ENCODE measurements around the gene RGS17.
A peak's percentile ranks its signal among the peaks of the same experiment; 100 is the strongest.

The RGS17 gene

DNA sequence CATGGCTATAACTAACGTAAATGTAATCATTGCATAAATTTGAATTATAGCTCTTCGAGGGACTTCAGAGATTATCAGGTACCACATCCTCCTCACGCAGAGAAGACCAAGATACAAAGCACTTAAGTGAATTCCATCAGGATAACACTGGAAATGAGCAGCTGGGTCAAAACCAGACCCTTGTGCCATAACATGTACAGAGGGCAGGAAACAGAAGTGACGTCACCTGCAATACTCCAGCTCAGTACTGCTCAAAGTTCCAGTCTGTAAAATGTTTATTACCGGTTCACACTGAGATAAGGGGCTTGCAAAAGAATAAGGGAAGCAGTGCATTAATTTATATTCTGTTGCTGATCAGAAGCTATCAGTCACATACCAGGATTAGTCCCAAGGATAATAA lies 45.8 kb downstream of the RGS17 start:
- DNase-seq = no peak

- no peak for DNase-seq
These were observed 46.7 kb downstream of the RGS17 start for GRCh38 chr6:153084393-153084792.

GRCh38 chr6:153083869-153084268 lies 47.2 kb downstream of the RGS17 start:
- DNase-seq = no peak

DNA sequence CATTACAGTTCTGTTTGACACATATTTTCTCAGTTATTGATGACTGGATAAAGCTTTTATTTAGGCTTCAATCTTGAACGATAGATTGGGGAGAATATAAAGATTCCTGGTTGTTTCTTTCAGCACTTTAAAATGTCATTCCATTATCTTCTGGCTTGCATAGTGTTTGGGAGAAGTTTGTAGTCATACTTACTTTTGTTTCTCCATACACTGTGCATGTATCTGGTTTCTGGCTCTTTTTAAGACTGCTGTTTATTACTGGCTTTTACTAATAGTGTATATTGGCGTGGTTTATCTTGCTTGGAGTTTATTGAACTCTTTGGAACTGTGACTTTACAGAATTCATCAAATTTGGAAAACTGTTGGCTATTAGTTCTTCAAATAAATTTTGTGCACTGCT lies 49.2 kb downstream of the RGS17 start:
- no peak for DNase-seq

GRCh38 chr6:153076431-153076830 lies 54.7 kb downstream of the RGS17 start:
- DNase-seq = no peak

GRCh38 chr6:153074761-153075160 lies 56.3 kb downstream of the RGS17 start:
- no peak for DNase-seq

GRCh38 chr6:153073841-153074240 lies 57.2 kb downstream of the RGS17 start:
- no peak for DNase-seq

GRCh38 chr6:153070756-153071155 lies 60.3 kb downstream of the RGS17 start:
- no peak for DNase-seq

GRCh38 chr6:153069897-153070296 lies 61.2 kb downstream of the RGS17 start:
- DNase-seq = peak in 7 of 56 donors; percentile 1 to 38 (median 17)

- no peak for DNase-seq
These were observed 65.9 kb downstream of the RGS17 start for GRCh38 chr6:153065222-153065621.

- no peak for DNase-seq
These were observed 67.1 kb downstream of the RGS17 start for GRCh38 chr6:153063936-153064335.

DNA sequence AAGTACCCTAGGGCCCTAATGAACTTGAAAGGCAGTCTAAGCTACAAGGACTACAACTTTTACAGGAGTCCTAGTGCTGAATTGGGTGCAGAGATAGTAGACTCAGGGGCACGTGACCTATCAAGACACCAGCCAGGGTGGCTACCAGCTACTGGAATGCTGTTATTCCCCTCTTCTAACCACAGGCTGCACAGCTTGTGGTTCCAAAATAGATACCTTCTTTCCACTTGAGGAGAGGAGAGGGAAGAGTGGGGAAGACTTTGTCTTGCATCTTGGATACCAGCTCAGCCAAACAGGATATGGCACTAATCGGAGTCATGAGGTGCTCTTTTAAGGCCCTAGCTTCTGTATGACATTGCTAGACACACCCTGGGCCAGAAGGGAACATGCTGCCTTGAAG lies 68.6 kb downstream of the RGS17 start:
- no peak for DNase-seq

GRCh38 chr6:153059757-153060156 lies 71.3 kb downstream of the RGS17 start:
- no peak for DNase-seq

DNA sequence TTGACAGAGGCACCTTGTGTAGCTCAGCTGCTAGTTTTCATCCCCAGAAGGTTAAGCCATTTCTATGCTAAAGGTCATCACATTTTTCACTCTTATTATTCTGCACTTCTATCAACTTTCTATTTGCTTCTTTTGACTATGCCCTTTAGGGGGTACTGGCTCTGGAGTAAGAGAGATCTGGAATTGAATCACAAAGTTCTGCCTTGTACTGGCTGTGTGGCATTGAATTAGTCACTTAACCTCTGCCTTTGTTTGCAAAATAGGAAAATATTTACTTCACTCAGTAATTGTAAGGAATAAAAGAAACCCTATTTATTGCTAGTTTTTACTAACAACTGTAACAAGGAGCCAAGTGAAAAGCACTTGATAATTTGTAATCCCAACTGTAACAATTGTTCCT lies 71.8 kb downstream of the RGS17 start:
- DNase-seq = no peak

GRCh38 chr6:153058909-153059308 lies 72.2 kb downstream of the RGS17 start:
- no peak for DNase-seq

DNA sequence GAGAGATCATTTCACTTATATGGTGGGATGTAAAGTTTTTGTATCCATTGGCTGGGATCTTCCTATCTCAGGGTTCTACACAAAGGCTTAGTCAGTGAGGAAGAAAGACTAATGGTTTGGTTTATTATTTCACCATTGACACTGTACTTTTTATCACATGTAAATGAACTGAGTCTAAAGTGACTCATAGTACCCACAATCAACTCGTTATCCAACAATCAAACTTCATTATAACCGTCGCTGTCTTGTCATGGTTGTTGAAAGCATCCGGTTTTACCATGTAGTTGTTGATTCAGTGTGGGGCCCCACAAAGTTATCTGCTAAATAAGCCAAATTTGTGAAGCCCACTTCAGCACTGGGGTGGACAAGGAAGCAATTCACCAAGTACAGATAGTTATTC lies 72.8 kb downstream of the RGS17 start:
- peak in 1 of 56 donors; percentile 3 for DNase-seq

DNA sequence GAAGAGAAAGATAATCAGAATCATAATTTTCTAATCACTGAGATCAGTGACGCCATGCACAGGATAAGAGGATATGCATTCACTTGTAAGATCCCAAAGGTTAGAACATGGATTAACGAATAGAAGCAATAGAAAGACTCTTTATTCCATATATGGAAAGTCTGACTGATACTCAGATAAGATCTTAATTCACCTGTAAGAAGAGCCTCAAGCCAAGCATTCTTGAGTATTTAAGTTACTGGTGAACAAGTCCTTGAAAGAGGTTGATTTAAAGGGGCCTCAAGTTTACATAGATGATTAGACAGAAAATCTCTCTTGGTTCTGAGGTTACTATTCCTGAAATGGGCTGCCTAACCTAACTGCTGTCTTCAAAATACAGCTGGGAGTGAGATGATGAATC lies 74.8 kb downstream of the RGS17 start:
- no peak for DNase-seq

DNA sequence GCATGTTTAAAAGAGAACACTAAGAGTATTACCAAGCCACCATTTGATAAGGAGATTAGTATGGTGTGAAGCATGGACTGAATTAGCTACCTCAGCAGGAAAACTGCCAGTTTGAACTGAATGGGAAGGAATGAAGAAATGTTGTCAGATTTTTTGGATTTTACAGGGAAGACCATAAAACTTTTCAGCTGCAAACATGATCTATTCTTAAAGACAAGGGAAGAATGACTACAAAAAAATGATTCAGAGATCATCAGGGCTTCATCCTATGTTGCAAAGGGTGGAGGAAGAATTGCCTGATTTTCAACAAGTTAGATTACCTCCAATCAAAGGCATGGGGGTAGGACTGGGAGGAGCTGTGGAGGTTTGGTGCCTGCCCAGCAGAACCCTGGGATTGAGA lies 79.3 kb downstream of the RGS17 start:
- DNase-seq = no peak

DNA sequence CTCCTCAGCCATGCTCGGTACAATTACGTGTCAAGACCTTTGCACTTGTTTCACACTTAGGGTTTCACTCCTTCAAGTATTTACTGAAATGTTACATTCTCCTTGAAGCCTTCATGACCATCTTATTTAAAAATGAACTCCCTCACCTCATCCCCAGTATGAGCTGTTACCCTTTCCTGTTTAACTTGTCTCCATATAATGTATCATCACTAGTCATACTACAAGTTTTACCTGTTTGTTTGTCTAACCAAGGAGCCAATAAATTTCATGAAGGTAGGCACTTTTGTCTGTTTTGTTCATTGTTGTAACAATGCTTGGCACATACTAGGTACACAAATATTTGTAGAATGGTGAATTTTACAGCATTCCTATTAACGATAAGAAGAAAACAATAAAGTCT lies 82.5 kb downstream of the RGS17 start:
- DNase-seq = no peak

GRCh38 chr6:153047386-153047785 lies 83.7 kb downstream of the RGS17 start:
- no peak for DNase-seq

GRCh38 chr6:153045271-153045670 lies 85.8 kb downstream of the RGS17 start:
- DNase-seq = no peak

- no peak for DNase-seq
These were observed 86.8 kb downstream of the RGS17 start for GRCh38 chr6:153044295-153044694.

GRCh38 chr6:153043719-153044118 lies 87.4 kb downstream of the RGS17 start:
- no peak for DNase-seq

- DNase-seq = peak in 10 of 56 donors; percentile 2 to 50 (median 8)
These were observed 92.6 kb downstream of the RGS17 start for GRCh38 chr6:153038378-153039057.
